ENCODE data around the gene ASAP2.
"Not testable (repeated sequence)": the region's sequence is repeated elsewhere in the genome, so short reads cannot be mapped to it uniquely, and the experiment has no call there.

Gene ASAP2

GRCh38 chr2:9392898-9393765 lies 186.5 kb downstream of the ASAP2 start:
- DNase-seq (ENCODE audit: low read depth), result no peak
- TF ChIP-seq CTCF (IDR thresholded peaks at IDR 0.05; ENCODE audit: low read depth, low read length, missing control alignments), result no peak
- no peak overlapping the region for H3K4me3 ChIP-seq (ENCODE audit: low read depth, low read length)

- no peak for DNase-seq (ENCODE audit: low read depth)
- no peak overlapping the region for H3K4me3 ChIP-seq (ENCODE audit: low read depth, low read length)
- TF ChIP-seq CTCF (IDR thresholded peaks at IDR 0.05; ENCODE audit: low read depth, low read length, missing control alignments), result no peak
Measured at GRCh38 chr2:9394816-9395215, 188.2 kb downstream of the ASAP2 start.

- DNase-seq (ENCODE audit: low read depth), result no peak
- no peak overlapping the region for H3K4me3 ChIP-seq (ENCODE audit: low read depth, low read length)
- no peak for TF ChIP-seq CTCF (IDR thresholded peaks at IDR 0.05; ENCODE audit: low read depth, low read length, missing control alignments)
Measured at GRCh38 chr2:9397201-9397600, 190.6 kb downstream of the ASAP2 start.

- H3K4me3 ChIP-seq (ENCODE audit: low read depth, low read length); DNase-seq (ENCODE audit: low read depth): not testable (repeated sequence)
Measured at GRCh38 chr2:9398251-9398650, 191.6 kb downstream of the ASAP2 start.

GRCh38 chr2:9398881-9399780 lies 192.5 kb downstream of the ASAP2 start:
- no peak for DNase-seq (ENCODE audit: low read depth)
- no peak overlapping the region for H3K4me3 ChIP-seq (ENCODE audit: low read depth, low read length)
- no peak for TF ChIP-seq CTCF (IDR thresholded peaks at IDR 0.05; ENCODE audit: low read depth, low read length, missing control alignments)

- H3K4me3 ChIP-seq (ENCODE audit: low read depth, low read length), result no peak overlapping the region
- TF ChIP-seq CTCF (IDR thresholded peaks at IDR 0.05; ENCODE audit: low read depth, low read length, missing control alignments), result no peak
- no peak for DNase-seq (ENCODE audit: low read depth)
Measured at GRCh38 chr2:9400268-9401058, 193.9 kb downstream of the ASAP2 start.
